BE2C (cell line): ENCODE results near the gene CLTCL1.

ENCODE experiments used
- DNase-seq: peaks from one replicate; pipeline ENCODE4 v3.0.0-alpha.2; 2020
- H3K27me3 ChIP-seq: fragments of 250-450 bp; sonication (Bioruptor Pico); 2 replicates; pipeline ENCODE4 v1.5.1; 2020; ENCODE audit warnings: mild to moderate bottlenecking
- H3K36me3 ChIP-seq: fragments of 250-450 bp; sonication (Bioruptor Pico); 2 replicates; pipeline ENCODE4 v1.5.1; 2020; ENCODE audit warnings: mild to moderate bottlenecking
- H3K4me1 ChIP-seq: fragments of 250-450 bp; sonication (Bioruptor Pico); 2 replicates; pipeline ENCODE4 v1.5.1; 2020
- H3K4me3 ChIP-seq: 2 replicates; pipeline ENCODE4 v1.5.1; 2011; ENCODE audit warnings: low read depth, low read length
- H3K9me3 ChIP-seq: fragments of 250-450 bp; sonication (Bioruptor Pico); 2 replicates; pipeline ENCODE4 v1.5.1; 2020
- TF ChIP-seq, protein P1 (sequence below): IDR thresholded peaks from 2 replicates; pipeline ENCODE4 v1.5.1; 2012; ENCODE audit warnings: mild to moderate bottlenecking, low read depth, low read length

The CLTCL1 gene

DNA sequence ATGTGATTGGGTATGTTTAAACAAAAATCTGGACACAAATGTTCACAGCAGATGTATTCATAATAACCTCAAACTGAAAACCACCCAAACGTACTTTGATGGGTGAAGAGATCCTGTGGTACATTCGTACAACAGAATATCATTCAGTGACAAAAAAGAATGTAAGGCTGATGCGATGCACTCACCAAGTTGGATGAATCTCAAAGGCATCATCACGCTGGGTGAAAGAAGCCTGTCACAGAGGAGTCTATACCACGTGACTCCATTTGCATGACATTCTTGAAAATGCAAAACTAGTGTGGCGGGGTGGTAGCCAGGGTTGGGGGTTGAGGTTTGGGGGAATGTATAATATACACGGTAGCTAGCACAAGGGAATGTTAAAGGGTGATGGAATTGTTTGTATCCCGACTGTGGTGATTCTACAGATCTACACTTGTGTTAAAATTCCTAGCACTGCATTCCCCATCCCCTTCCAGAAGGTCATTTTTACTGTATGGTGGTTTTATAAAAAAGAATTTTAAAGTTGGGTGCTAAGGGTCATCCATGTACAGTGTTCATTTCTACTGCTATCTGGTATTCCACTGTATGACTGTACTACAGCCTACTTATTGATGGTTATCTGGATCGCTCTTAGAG, 78.0 kb downstream of the CLTCL1 start:
- Histone ChIP-seq H3K36me3 (no peaks in the 10 kb centered on the region), H3K27me3 (no peaks in the 10 kb centered on the region), H3K4me3 (no peak overlapping the region), H3K9me3 (no peaks in the 10 kb centered on the region), H3K4me1 (no peaks in the 10 kb centered on the region)
- no peak for DNase-seq
- TF ChIP-seq, protein P1, sequence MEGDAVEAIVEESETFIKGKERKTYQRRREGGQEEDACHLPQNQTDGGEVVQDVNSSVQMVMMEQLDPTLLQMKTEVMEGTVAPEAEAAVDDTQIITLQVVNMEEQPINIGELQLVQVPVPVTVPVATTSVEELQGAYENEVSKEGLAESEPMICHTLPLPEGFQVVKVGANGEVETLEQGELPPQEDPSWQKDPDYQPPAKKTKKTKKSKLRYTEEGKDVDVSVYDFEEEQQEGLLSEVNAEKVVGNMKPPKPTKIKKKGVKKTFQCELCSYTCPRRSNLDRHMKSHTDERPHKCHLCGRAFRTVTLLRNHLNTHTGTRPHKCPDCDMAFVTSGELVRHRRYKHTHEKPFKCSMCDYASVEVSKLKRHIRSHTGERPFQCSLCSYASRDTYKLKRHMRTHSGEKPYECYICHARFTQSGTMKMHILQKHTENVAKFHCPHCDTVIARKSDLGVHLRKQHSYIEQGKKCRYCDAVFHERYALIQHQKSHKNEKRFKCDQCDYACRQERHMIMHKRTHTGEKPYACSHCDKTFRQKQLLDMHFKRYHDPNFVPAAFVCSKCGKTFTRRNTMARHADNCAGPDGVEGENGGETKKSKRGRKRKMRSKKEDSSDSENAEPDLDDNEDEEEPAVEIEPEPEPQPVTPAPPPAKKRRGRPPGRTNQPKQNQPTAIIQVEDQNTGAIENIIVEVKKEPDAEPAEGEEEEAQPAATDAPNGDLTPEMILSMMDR = no peak

DNA sequence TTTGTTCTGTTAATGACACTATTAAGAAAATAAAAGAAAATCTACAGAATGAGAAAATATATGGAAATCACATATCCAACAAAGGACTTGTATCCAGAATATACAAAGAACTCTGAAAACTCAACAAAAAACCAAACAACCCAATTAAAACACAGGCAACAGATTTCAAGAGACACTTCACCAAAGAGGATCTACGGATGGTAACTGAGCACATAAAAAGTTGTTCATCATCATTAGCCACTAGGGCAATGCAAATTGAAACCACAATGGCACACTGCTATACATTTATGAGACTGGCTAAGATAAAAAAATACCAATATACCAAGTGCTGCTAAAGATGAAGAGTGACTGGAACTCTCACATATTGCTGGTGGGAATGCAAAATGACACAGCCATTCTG, 78.5 kb downstream of the CLTCL1 start:
- H3K4me1 ChIP-seq = no peaks in the 10 kb centered on the region; the same call in 1 of the 2 replicates
- no peaks in the 10 kb centered on the region for H3K36me3 ChIP-seq
- no peak for DNase-seq
- TF ChIP-seq, protein P1 = no peak
- H3K9me3 ChIP-seq = no peaks in the 10 kb centered on the region
- no peak overlapping the region for H3K4me3 ChIP-seq
- no peaks in the 10 kb centered on the region for H3K27me3 ChIP-seq

DNA sequence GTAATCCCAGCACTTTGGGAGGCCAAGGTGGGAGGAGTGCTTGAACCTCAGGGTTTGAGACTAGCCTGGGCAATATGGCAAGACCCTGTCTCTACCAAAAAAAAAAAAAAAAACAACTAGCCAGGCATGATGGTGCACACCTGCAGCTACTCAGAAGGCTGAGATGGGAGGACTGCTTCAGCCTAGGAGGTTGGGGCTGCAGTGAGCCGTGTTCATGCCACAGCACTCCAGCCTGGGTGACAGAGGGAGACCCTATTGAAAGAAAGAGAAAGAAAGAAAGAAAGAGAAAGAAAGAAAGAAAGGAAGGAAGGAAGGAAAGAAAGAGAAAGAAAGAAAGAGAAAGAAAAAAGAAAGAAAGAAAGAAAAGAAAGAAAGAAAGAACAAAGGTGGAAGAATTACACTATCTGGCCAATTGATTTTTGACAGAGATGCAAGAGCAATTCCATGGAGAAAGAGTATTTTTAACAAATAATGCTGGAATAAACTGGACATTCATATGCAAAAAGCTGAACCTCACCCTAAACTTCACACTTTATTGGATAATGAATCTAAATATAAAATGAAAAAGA, 79.1 kb downstream of the CLTCL1 start:
- peaks cover 6% of the 10 kb centered on the region; the same call in 1 of the 2 replicates for H3K4me1 ChIP-seq
- TF ChIP-seq, protein P1 = no peak
- H3K9me3 ChIP-seq = no peaks in the 10 kb centered on the region
- H3K36me3 ChIP-seq = no peaks in the 10 kb centered on the region
- H3K4me3 ChIP-seq = no peak overlapping the region
- no peak for DNase-seq
- H3K27me3 ChIP-seq = no peaks in the 10 kb centered on the region

DNA sequence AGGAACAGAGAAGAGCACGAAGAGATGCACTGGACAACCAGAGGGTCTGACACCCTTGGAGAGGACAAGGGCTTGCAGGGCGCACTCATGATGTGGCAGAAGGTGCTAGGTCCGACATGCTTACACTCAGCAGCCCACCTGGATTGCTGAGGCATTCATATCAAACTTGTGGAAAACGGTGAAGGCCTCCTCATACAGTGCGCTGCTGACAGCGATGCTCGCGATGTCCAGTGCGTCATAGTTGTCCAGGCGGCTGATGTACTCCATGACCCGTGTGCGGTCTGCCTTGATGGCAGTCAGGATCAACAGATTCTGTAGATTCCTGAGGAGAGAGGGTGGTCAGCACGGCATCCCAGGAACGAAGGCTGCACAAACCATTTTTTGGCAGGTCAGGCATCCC, 81.3 kb downstream of the CLTCL1 start:
- TF ChIP-seq, protein P1 = no peak
- peaks cover 7% of the 10 kb centered on the region; the same call in 1 of the 2 replicates for H3K4me1 ChIP-seq
- DNase-seq = no peak
- H3K9me3 ChIP-seq = no peaks in the 10 kb centered on the region
- no peaks in the 10 kb centered on the region for H3K27me3 ChIP-seq
- no peak overlapping the region for H3K4me3 ChIP-seq
- H3K36me3 ChIP-seq = no peaks in the 10 kb centered on the region

DNA sequence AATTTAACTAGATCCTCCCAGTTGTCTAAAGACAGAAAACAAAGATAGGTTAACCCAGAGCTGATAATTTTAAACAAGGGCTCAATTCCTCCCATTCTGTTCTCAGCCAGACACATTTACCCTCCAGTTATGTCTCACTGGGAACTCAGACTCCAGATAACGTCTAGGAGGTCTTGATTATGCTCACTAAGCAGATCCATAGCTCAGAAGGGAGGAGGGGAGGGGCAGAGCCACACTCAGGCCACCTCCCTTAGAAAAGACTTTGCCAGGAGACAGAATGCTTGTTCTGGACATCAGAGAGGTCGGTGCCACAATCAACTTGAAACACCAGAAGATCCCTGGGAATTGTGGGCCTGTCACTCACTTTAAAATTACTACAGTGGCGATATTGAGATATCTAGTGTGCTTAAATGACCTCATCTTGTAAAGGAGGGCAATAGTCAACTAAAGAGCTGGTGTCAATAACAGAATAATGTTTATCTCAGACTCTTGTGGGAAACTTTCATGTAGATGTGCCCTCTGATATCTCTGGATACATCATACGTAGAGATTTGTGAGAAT, 83.2 kb downstream of the CLTCL1 start:
- Histone ChIP-seq H3K36me3 (no peaks in the 10 kb centered on the region), H3K27me3 (no peaks in the 10 kb centered on the region), H3K4me3 (no peak overlapping the region), H3K9me3 (no peaks in the 10 kb centered on the region), H3K4me1 (peaks cover 7% of the 10 kb centered on the region)
- TF ChIP-seq, protein P1 = no peak
- no peak for DNase-seq

DNA sequence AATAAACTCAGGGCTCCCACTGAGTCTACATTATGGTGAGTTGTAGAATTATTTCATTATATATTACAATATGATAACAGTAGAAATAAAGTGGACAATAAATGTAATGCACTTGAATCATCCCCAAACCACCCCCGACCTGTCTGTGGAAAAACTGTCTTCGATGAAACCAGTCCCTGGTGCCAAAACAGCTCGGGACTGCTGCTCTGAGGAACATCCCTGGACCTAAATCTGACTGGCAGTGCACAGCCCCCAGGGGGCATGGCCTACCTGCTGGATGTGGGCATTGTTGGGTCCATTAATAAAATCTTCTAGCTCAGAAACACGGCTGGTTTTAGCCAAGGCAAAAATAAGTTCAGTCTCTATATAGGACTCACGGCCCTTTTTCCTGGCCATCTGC, 83.6 kb downstream of the CLTCL1 start:
- TF ChIP-seq, protein P1 = peak; percentile 6; the same call in 1 of the 2 replicates
- peaks cover 7% of the 10 kb centered on the region for H3K4me1 ChIP-seq

More for the DNA sequence above, 83.6 kb downstream of the CLTCL1 start:
- no peak overlapping the region for H3K4me3 ChIP-seq
- no peaks in the 10 kb centered on the region for H3K36me3 ChIP-seq
- H3K9me3 ChIP-seq = no peaks in the 10 kb centered on the region
- H3K27me3 ChIP-seq = no peaks in the 10 kb centered on the region
- no peak for DNase-seq
